Nucleus accumbens (tissue), 56 donors: ENCODE data around the gene OSBPL1A.

Source experiments
- DNase-seq, 56 donors: peaks; one replicate each; lab custom pipeline; 2025; lab: John Stamatoyannopoulos, UW

OSBPL1A gene

DNA sequence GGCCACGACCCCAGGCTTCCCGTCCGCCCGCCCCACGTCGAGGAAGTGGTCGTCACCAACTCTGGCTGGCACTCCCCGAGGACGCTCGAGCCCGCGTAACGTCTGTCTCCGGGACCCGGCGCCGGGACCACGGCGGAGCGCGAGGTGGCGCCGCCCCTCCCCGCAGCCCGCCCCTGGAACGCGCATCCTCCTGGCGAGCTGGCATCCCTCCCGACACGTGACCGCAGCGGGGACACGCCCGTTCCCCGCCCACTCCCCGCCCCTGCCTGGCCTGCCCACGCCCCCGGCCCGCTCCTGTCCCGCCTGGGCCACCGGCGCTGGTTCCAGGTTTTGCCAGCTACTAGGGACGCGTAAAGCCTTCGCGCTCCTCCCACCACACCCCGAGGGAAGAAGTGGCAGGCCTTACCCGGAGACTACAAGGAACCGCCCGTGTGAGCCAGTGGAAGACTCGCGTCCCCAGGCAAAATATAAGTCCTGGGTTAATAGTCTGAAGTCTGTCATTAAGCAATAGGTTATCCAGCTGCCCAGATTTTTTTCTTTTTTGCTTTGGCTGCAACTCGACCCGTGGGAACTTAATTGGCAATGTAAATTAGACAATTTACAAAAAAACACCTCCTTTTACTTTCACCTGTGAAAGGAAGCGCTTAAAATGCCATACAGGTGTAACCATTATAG lies at the start of gene OSBPL1A:
Gene OSBPL1A, minus strand, starts transcription at position 131 of the 675 bp plus-strand sequence. CDS start 20,291 bp downstream, outside the sequence.
- DNase-seq, result peak; percentile 40 to 96 (median 87)

DNA sequence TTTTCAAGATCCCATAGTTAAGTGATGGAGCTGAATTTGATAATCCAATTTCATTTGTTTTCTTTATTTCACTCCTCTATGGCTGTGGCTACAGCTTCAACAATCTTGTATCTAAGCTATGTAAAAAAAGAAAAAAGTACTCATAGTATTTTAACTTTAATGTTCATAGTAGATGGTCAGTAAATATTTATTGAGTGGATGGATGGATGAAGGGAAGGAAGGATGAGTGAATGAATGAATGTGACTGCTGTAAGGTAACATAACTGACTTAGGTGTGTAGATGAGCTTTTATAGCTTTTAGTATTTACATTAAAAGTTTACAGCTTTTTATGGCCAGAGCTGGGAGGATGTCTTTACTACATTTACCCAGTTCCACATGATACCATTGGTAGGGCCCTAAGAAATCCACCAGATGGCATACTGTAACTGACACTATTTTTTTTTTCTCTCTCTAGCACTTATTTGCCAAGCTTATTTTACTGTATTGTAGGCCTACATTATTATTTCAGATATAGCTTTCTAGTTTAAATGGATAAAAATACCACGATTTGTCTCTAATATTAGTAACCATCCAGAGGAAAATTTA lies 49.4 kb upstream of the OSBPL1A start:
- DNase-seq, result no peak

DNA sequence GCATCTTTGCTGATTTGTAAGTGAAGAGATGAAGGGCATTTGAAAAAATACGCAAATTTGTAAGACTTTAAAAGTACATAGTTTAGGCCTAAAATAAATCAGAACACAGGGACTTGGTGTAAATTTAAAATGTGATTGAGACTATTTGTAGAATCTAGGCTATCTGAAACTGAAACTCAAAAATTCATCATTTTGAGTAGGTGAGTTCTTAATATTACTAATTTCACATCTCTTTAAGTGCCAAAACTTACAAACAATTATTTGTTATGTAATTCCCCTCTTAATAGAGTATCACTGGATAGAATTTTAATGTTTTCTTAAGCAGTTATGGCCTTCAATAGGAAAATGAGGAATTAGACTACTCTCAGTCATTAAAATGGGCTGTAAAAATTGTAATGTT lies 48.8 kb upstream of the OSBPL1A start:
- no peak for DNase-seq

DNA sequence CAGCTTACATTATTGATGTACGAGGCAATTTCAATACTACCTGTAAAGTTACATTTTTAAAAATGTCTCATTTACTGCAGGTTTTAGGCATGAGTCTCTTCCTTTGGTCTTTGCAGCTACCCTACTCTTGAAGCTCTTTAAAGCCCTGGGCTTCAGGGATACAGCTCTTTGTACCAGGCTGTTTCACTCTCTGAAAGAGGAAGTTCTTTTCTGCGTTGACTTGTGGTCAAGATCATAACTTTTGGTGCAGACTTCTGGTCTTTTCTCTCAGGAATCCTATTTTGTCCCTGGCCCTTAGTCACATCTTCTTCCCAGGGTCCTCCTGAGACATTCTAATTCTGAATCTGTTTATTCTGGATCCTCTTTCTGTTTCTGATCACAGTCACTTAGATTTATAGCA lies 46.2 kb upstream of the OSBPL1A start:
- DNase-seq, result no peak

DNA sequence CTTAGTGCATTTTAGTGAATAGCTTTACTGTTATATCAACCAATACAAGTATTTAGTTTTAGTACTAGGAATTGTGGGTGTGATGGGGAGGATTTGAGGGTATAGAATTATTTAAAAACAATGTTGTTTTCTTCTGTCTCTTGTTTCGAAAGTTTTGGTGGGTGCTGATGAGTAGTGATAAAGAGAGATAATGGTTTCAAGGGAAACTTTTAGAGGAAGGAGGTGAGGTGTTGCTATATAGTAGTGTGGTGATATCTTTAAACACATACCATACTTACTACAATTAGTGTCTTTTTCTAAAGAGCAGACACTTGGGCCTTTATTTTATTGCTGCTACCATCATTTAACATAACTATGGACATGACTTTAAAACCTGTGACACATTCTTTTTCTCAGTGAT lies 39.3 kb upstream of the OSBPL1A start:
- no peak for DNase-seq

DNA sequence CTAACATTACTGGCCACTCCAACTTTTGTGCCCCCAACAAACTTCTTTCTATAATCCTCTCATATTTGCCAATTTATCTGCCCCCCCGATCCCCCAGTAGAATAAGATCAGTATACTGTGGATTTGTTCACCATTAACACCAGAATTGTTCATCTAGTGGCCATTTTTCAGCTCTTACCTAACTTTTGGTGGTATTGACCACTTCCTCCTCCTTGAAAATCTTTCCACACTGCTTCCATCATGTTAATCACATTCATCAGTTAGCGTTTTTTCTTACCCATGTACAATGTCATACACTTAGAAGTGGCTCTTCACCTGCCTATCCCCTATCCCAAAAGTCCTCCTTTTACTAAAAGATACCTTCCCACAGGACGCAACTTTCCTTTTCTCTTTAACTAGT lies 35.0 kb upstream of the OSBPL1A start:
- DNase-seq, result no peak

DNA sequence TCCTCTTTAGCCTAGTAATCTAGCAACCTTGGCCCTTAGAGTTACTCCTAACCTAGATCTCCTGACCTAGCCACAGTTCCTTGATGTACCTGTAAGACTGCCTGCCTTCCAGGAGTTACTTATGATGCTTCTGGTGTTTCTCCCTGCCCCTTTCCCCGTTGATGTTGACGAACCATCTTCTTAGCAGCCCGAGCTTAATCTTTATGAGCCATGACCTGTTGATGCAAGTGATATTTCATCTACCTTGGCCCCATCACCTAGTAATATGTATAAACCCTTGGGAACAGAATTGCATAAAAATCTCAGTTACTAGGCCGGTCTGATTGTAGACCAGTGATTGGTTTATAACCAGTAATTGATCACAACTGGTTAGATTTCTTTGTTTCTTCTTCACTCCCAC lies 31.6 kb upstream of the OSBPL1A start:
- DNase-seq, result no peak

DNA sequence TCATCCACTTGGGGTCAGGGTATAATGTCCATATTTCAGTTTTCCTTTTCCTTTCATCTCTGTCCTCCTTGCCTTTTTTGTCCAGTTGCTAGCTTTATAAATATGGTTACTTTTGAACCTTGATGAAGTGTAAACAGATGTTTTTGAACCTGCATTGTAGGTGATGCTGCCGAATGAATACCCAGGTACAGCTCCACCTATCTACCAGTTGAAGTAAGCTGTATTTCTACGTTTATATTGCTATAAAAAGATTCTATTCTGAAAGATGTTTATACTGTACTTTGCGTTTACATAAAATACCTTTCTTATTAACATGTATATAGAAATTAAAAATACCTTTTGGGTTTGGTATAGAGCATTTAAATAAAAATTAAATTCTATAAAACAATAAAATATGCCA lies 31.1 kb upstream of the OSBPL1A start:
- DNase-seq, result no peak

DNA sequence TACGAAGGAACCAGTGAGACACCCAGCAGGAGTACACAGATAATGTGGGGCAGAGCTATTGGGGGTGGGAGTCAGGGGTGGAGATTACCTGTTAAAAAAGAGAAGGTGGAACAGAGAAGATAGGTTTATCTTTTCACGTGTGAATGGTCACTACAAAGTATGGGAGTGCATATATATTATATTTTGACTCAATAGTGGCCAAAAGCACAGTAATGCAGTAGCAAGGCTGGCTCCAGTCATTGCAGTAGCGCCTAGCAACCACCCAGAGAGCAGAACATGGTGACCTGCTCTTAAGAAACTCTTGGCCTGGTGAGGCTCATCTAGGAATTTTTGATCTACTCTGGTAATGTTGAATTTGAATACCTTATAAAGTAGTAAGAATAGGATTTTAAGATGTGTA lies 29.9 kb upstream of the OSBPL1A start:
- no peak for DNase-seq

DNA sequence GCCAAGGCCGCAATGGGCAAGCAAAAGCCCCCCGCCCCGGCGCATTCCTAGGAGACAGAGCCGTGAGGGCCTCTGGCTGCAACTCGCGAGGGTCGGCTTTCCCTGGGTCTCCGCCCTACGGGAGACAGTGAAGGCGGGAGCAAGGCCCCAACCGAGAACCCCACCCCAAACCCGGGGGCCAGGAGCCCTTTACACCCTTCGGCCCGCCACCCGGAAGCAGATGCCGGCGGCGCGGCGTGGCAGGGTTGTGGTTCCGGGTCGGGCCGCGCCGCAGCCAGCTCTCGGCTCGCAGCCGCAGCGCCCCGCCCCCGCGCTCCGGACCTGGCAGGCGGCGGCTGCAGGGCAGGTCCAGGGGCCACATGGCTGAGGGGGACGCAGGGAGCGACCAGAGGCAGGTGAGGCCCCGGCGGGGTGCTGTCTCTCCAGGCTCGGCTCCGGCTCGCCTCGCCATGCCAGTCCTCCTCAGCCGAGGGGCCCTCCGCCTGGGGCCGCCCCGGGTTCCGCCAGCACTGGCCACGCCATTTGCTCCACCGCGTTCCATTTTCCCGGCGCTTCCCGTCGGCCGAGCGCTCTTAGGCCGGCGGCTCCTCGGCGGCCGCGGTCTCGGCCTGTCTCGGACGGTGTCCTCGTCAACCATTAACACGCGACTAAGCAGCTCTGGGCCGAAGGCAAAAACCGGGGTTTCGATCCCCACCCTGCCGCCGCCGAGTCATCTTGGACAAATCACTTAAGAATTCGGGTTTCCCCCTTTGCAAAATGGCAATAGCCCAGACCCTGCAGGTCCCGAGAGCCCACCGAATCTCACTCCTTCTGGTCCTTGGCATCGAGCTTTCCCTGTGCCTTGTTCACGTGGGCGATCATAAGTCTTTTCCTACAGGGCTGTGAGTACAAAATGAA lies 29.0 kb upstream of the OSBPL1A start, which contains the start of gene IMPACT:
Gene IMPACT, plus strand, starts transcription at position 273 of the 897 bp plus-strand sequence. Its CDS starts 87 bp downstream, at position 360.
- peak in 54 of 56 donors; percentile 17 to 82 (median 68) for DNase-seq

DNA sequence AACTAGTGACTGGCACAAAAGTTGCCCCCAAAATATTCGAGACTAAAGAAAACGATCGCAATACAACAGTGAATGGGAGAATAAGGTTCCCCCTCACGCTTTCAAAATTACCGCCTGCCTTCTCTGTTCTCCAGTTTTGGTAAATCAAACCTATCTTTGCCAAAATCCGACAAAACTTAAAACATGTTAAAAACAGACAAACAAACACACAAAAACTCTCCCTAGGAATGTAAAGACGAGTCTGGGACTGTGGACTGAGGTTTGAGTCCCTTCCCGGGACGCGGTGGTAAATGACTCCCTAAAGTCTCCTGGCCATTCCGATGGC lies 28.4 kb upstream of the OSBPL1A start:
- no peak for DNase-seq

DNA sequence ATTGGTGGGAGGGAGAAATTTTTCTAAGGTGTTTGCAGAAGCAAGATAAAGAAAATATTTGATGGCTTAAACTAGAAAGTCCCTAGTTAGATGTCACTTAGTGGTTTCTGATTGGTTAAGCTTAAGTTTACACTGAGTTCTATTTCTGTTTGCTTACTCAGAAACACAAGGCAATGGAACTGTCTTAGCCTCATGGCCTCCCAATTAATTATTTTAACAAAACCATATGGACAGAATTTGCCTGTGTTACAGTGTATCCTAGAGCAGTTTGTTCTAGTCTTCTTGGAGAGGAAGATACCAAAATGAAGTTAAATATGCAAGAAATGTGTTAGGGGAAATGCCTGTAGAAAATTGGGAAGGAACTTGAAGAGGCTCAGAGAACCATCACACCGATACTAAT lies 24.2 kb upstream of the OSBPL1A start:
- DNase-seq, result no peak

DNA sequence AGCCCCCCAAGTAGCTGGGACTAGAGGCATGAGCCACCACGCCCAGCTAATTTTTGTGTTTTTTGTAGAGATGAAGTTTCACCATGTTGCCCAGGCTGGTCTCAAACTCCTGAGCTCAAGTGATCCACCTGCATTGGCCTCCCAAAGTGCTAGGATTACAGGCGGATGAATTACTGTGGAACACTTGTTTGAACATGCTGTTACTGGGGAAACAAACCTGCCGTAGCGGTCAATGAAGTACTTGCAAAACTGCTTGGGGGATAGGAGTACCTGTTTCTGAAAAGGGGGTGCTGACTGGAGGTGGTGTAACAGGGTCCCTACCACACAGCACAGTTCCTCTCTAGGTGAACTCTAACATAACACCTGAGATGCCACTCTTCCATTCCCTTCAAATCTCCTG lies 22.9 kb upstream of the OSBPL1A start:
- DNase-seq, result no peak

DNA sequence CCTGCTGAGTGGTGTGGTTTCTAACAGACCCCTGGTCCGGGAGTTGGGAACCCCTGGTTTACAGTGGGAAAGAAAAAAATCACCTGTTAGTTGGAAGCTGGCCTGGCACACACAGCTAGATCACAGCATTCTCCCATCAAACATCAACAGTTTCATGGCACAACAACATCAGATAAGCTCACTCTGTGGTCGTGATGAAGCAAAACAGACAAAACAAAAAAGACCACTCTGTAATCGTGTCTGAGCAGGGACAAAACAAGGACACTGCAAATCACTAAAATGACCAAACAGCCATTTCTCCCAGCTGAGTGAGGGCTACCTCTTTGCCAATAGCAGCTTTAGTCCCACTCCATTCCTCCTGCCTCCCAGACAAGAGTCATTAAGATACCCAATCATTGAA lies 19.9 kb upstream of the OSBPL1A start:
- no peak for DNase-seq

DNA sequence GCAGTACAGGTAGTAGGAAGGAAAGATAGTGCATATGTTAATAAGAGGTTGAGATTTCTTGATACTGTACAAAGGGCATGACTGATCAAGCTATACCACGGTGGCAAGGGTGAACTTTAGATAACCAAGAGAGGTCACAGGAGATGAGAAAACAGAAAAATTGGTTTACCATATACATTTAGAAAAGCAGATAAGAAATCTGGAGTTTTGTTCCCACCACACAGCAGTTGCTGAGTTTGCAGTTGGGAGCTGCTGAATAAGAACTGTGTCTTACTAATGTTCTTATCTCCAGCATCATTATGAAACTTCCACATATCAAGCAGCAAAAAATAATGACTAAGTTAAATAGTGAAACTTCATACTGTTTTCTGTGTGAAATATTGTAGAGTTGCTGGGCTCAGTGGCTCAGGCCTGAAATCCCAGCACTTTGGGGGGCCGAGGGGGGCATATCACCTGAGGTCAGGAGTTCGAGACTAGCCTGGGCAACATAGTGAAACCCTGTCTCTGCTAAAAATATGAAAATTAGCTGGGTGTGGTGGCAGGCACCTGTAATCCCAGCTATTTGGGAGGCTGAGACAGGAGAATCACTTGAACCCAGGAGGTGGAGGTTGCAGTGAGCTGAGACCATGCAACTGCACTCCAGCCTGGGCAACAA lies 16.9 kb upstream of the OSBPL1A start:
- no peak for DNase-seq

DNA sequence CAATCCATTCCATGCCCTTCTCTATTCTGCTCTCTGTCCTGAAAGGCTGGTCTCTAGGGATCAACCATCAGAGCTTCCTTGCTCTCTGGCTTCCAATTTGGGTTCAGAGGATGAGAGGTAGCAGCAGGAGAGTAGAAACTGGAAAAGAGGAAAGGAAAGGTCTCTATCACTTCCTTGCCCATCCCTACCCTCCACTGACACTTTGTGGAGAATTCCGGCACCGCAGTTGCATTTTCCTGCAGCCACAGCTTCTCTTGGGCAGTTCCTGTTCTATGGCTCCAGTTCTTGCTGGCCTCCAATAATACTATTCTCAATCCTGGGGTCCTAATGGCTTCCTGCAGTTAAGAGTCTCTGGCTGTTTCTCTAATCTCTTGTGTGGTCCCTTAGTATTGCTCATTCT lies 15.5 kb upstream of the OSBPL1A start:
- peak in 8 of 56 donors; percentile 3 to 18 (median 10) for DNase-seq

DNA sequence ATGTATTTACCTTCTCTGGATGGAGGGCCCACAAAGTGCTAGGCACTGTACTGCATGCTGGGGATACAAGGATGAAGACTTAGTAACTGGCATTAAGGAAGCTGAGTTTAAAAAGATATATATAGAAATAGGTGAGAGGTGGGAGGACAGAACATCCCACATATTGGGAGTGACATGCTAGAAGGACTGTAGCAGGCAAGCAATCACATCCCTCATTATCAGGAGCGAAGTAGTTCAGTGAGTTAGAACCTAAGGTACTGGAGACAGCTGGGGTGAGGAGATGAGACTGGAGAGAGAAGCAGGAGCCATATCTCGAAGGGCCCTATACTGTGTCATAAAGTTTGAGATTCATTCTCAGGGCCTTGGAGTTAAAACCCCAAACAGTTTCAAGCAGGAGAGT lies 10.9 kb upstream of the OSBPL1A start:
- DNase-seq, result peak in 1 of 56 donors; percentile 1

DNA sequence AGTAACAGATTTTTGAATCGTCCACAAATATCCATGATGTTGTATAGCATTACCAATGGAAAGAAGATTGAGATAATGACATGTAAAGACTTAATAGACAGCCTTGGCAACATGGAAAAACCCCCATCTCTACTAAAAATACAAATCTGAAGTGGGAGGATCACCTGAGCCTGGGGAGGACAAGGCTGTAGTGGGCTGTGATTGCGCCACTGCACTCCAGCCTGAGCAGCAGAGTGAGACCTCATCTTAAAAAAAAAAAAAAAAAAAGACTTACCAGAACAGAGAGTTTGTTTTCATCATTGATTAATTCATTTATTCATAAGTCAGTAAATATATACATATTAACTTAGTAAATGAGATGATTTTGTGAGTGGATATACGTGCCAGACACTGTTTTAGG lies 7.0 kb upstream of the OSBPL1A start:
- no peak for DNase-seq

DNA sequence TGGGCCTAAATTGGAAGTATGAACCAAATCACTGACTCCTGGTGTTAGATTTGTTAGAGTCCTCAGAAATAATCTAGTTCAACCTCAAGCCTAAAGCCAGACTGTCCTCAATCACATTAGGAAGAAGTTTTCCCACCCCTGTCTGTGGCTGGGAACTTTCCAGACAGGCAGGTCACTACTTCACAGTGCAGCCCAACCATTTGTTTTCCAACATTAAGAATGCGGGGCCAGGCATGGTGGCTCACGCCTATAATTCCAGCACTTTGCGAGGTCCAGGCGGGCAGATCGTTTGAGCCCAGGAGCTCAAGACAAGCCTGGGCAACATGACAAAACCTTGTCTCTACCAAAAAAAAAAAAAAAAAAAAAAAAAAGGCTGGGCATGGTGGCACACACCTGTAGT lies 5.5 kb upstream of the OSBPL1A start:
- no peak for DNase-seq

DNA sequence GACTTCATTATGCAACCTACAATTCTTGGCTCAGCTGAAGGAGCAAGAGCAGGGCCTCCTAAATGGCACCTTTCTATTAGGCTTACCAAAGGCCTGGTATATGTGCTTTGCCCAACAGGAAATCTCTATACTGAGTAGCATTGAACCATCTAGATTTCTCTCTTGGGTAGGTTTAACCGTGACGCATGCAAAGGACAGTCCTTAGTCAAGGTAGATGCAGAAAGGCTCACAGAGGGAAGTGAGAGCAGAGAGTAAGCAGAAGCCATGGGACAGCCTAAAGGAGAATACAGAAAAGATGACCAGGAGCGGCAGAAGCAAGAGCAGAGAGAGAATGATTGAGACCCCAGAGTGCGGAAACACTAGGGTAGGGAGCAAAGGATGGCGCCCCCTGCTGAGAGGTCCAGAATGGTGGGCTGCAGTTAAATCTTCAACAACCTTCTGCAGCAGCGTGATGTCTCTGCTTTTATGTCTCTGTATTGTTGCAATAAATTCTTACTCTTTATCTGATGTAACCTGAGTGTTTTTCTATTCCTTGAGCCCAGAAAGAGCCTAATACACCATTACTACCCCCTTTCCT lies 4.7 kb upstream of the OSBPL1A start:
- peak in 2 of 56 donors; percentile 3 to 5 for DNase-seq

DNA sequence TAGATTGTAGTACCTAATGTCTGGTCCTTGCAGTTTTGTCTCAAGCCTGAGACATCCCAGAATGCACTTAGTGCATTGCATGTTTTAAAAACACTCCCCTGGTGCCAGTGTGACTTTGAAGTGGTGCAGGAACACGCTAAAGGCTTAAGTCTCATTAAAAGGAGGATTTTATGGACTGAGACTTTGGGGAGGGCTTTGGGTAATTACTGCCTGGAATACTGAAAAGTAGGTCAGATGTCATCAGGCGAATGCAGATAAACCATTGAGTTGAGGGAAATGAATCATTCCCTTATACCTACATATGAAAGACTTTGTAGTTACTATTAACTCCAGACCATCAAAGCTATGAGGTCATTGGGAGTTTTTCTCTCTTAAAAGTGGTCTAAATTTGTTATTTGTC lies 3.0 kb upstream of the OSBPL1A start:
- no peak for DNase-seq
